Stomach (tissue), 9 donors: ENCODE data around the gene DTNBP1. TPM values are rescaled to one million over a fixed set of nuclear protein-coding genes. Genes with fewer than 3 reads are reported as not detected.

Source experiments
- DNase-seq, 2 donors: peaks; one replicate each; pipeline versions ENCODE4 v3.0.0 to v3.0.0-alpha.2; 2013 to 2019
- H3K27ac ChIP-seq, 5 donors: fragments of 200-600 bp in 4 of 5; sonication (generic) in 4 of 5; one replicate each; pipeline ENCODE4 v1.5.1; 2013 to 2019; ENCODE audit warnings: mild to moderate bottlenecking in 1 of 5, moderate library complexity in 1 of 5
- H3K27me3 ChIP-seq, 3 donors: fragments of 200-600 bp; sonication (generic); one replicate each; pipeline ENCODE4 v1.5.1; 2017 to 2019; ENCODE audit warnings: mixed run types in 1 of 3
- H3K36me3 ChIP-seq, 4 donors: fragments of 200-600 bp; sonication (generic); 1 replicate in 3 of 4; 2 replicates in 1 of 4; pipeline ENCODE4 v1.5.1; 2016 to 2019
- H3K4me1 ChIP-seq, 4 donors: fragments of 200-600 bp; sonication (generic); one replicate each; pipeline ENCODE4 v1.5.1; 2016 to 2019
- H3K4me3 ChIP-seq, 4 donors: fragments of 200-600 bp; sonication (generic) in 3 of 4; one replicate each; pipeline ENCODE4 v1.5.1; 2016 to 2019; ENCODE audit warnings: mild to moderate bottlenecking in 1 of 4
- H3K9me3 ChIP-seq, 4 donors: fragments of 200-600 bp; sonication (generic); one replicate each; pipeline ENCODE4 v1.5.1; 2016 to 2019
- EP300 ChIP-seq: sonication (generic); formaldehyde crosslinking; IDR thresholded peaks from one replicate; pipeline ENCODE4 v1.6.1; 2017; ENCODE audit warnings: antibody characterized with exemption
- POLR2A ChIP-seq, 4 donors: fragments of 450-650 bp; IDR thresholded peaks; one replicate each; pipeline ENCODE4 v1.6.1; 2016; ENCODE audit warnings: antibody characterized with exemption in 4 of 4, control low read depth in 2 of 4, mild to moderate bottlenecking in 1 of 4, moderate library complexity in 1 of 4
- POLR2AphosphoS5 ChIP-seq, 3 donors: sonication (generic); formaldehyde crosslinking; IDR thresholded peaks; one replicate each; pipeline ENCODE4 v1.6.1; 2016; ENCODE audit warnings: antibody characterized with exemption in 3 of 3
- WGBS, 5 donors: extraction: QIAGEN DNeasy Blood & Tissue Kit in 3 of 5; methylation state at CpG; one replicate each; pipeline versions ENCODE4 v1.1.5 to v1.1.7; 2013 to 2018; 5-methylcytosine and 5-hydroxymethylcytosine counted together
- intact Hi-C: fragments of 100-400 bp; cut with DNase I; formaldehyde crosslinking; loops from one replicate; pipeline ENCODE4 v1.15.1; 2023; ENCODE audit warnings: low total_unique reads
- polyA plus RNA-seq, 3 donors: library from polyadenylated mRNA; stranded (reverse); fragments of 200-250 nt; gene quantifications; one replicate each; pipeline ENCODE4 v1.2.3, GENCODE V29; 2013
- total RNA-seq, 5 donors: library from RNA; depleted of rRNA; stranded (reverse); fragments of >200 nt; gene quantifications; one replicate each; pipeline versions ENCODE4 v1.1.0 to v1.2.3, GENCODE V29; 2014 to 2016
- TF ChIP-seq, protein P1 (sequence below), 7 experiments: fragments of 450-650 bp in 4 of 7; fragments of 200-600 bp in 3 of 7; sonication (generic) in 3 of 7; IDR thresholded peaks; one replicate each; pipeline ENCODE4 v1.5.1; 2016 to 2019; ENCODE audit warnings: antibody characterized with exemption in 7 of 7, control low read depth in 2 of 7, mild to moderate bottlenecking in 1 of 7
- donor health status: healthy with polysubstance abuse.
- donor health status: Bipolar disorder and iron deficiency.
- donor health status: healthy.

Gene DTNBP1
- total and polyA plus RNA-seq, 8 donors: 4.1 to 68.7 (median 12.0) TPM

GRCh38 chr6:15535495-15536197 lies 127.2 kb downstream of the DTNBP1 start:
- Histone ChIP-seq H3K9me3 (no peaks in the 10 kb centered on the region), H3K4me1 (peaks cover 0 to 37% (median 14%) of the 10 kb centered on the region in 4 donors), H3K27ac (peak overlapping the region in 1 of 5 donors; percentile 42), H3K27me3 (no peaks in the 10 kb centered on the region), H3K36me3 (peaks cover 0 to 25% (median 21%) of the 10 kb centered on the region in 4 donors), H3K4me3 (no peak overlapping the region)
- TF ChIP-seq, protein P1, sequence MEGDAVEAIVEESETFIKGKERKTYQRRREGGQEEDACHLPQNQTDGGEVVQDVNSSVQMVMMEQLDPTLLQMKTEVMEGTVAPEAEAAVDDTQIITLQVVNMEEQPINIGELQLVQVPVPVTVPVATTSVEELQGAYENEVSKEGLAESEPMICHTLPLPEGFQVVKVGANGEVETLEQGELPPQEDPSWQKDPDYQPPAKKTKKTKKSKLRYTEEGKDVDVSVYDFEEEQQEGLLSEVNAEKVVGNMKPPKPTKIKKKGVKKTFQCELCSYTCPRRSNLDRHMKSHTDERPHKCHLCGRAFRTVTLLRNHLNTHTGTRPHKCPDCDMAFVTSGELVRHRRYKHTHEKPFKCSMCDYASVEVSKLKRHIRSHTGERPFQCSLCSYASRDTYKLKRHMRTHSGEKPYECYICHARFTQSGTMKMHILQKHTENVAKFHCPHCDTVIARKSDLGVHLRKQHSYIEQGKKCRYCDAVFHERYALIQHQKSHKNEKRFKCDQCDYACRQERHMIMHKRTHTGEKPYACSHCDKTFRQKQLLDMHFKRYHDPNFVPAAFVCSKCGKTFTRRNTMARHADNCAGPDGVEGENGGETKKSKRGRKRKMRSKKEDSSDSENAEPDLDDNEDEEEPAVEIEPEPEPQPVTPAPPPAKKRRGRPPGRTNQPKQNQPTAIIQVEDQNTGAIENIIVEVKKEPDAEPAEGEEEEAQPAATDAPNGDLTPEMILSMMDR (IDR thresholded peaks at IDR 0.05): no peak
- no peak for TF ChIP-seq POLR2AphosphoS5 (IDR thresholded peaks at IDR 0.05)
- TF ChIP-seq POLR2A (IDR thresholded peaks at IDR 0.05): no peak
- no peak for TF ChIP-seq EP300
- 88 to 94% (median 90%) methylated on average over 3 of the region's 3 CpGs for WGBS, 5 donors
- no peak for DNase-seq
- intact Hi-C loops: no loop called here

- intact Hi-C loops: no loop called here
- peaks cover 0 to 32% (median 28%) of the 10 kb centered on the region in 4 donors for H3K36me3 ChIP-seq
- H3K9me3 ChIP-seq: no peaks in the 10 kb centered on the region
- WGBS, 5 donors: 71 to 86% (median 75%) methylated on average over 3 of the region's 3 CpGs
- H3K27me3 ChIP-seq: no peaks in the 10 kb centered on the region
- H3K4me1 ChIP-seq: peaks cover 0 to 37% (median 14%) of the 10 kb centered on the region in 4 donors
- H3K27ac ChIP-seq: peak overlapping the region in 1 of 5 donors; percentile 42
- no peak overlapping the region for H3K4me3 ChIP-seq
- TF ChIP-seq POLR2A (IDR thresholded peaks at IDR 0.05) (no peak), EP300 (no peak), POLR2AphosphoS5 (IDR thresholded peaks at IDR 0.05) (no peak)
- TF ChIP-seq, protein P1 (IDR thresholded peaks at IDR 0.05): no peak
- DNase-seq: no peak
These were observed 127.9 kb downstream of the DTNBP1 start for GRCh38 chr6:15534974-15535373.

DNA sequence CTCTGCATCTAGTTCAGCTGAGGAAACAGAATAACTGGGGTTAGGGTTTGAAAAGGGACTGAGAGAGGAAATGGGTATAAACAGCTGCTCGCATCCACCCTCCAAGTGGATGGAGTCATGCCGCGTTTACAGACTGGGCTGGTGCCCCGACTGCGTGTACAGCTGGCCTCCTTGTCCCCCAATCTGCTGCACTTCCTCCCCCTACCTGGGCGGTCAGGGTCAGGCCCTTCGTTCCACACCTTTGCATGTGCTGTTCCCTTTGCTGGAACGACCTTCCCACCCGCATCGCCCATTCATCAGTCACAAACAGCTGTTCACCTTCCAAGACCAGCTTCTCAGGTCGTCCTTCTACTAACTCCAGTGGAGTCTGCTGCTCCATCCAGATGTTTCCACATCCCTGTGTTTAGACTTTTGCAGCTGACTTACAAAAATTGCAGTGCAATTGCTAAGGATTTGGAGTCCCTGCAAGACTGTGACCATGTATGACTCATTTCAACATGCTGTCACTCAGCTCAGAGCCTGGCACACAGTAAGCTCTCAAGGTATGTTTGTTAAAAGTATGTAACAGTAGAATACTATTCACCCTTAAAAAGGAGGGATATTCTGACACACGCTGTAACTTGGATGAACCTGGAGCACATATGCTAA lies 129.3 kb downstream of the DTNBP1 start:
- intact Hi-C loops: no loop called here
- no peaks in the 10 kb centered on the region for H3K27me3 ChIP-seq
- no peak overlapping the region for H3K27ac ChIP-seq

DNA sequence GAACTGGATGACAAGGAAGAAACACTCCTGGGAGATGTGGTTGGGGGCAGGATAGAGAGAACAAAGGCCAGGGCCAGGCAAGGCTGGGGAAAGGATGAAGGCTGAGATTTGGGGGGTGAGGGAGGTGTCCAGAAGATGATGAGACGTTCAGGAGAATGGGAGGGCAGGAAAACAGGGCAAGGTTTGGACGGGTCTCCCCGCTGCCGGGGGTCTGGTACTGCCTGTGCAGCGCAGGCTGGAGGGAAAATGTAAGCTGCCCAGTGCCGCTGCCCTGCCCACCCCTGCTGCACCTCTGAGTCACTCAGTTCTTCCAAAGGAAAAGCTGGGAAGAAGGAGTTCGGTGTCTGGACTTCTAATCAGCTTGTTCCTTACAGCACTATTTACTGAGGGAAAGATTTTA lies 130.9 kb downstream of the DTNBP1 start:
- no peaks in the 10 kb centered on the region for H3K27me3 ChIP-seq
- intact Hi-C loops: no loop called here
- H3K4me1 ChIP-seq: peaks cover 0 to 22% (median 14%) of the 10 kb centered on the region in 4 donors
- DNase-seq: no peak
- 94 to 97% (median 96%) methylated on average over 7 of the region's 7 CpGs for WGBS, 5 donors
- TF ChIP-seq POLR2A (IDR thresholded peaks at IDR 0.05): no peak
- TF ChIP-seq POLR2AphosphoS5 (IDR thresholded peaks at IDR 0.05): no peak
- TF ChIP-seq EP300: no peak
- TF ChIP-seq, protein P1 (IDR thresholded peaks at IDR 0.05): no peak
- no peak overlapping the region for H3K27ac ChIP-seq
- no peak overlapping the region for H3K4me3 ChIP-seq
- no peaks in the 10 kb centered on the region for H3K9me3 ChIP-seq
- peaks cover 0 to 57% (median 48%) of the 10 kb centered on the region in 4 donors for H3K36me3 ChIP-seq

More for the DNA sequence above, 129.3 kb downstream of the DTNBP1 start:
- Histone ChIP-seq H3K4me3 (no peak overlapping the region), H3K36me3 (peaks cover 0 to 47% (median 41%) of the 10 kb centered on the region in 4 donors), H3K9me3 (no peaks in the 10 kb centered on the region), H3K4me1 (peaks cover 0 to 26% (median 14%) of the 10 kb centered on the region in 4 donors)
- no peak for DNase-seq
- WGBS, 5 donors: 80 to 91% (median 89%) methylated on average over 11 to 12 of the region's 12 CpGs
- TF ChIP-seq POLR2AphosphoS5 (IDR thresholded peaks at IDR 0.05): peak in 1 of 3 donors; percentile 16
- TF ChIP-seq POLR2A (IDR thresholded peaks at IDR 0.05): no peak
